K562 (cell line): ENCODE data around the gene MADD. TPM values are rescaled to one million over a fixed set of nuclear protein-coding genes. Genes with fewer than 3 reads are reported as not detected.

ENCODE experiments used
- CBX1 ChIP-seq: sonication (generic); IDR thresholded peaks from 2 replicates; pipeline ENCODE4 v1.6.1; 2016; ENCODE audit warnings: antibody characterized with exemption, low read depth, mild to moderate bottlenecking
- EP400 ChIP-seq: fragments of 450-650 bp; IDR thresholded peaks from 2 replicates; pipeline ENCODE4 v1.6.1; 2017; ENCODE audit warnings: antibody characterized with exemption, mild to moderate bottlenecking, moderate library complexity
- ETV1 ChIP-seq: fragments of 450-650 bp; conservative IDR thresholded peaks from 2 replicates; pipeline ENCODE4 v1.6.1; 2016; ENCODE audit warnings: missing genetic modification characterization, control low read depth, low read depth, missing compliant biosample characterization
- HMG20B ChIP-seq: fragments of 250-450 bp; sonication (Bioruptor Pico); IDR thresholded peaks from 2 replicates; pipeline ENCODE4 v1.5.0; 2021; ENCODE audit warnings: mild to moderate bottlenecking
- HMGN3 ChIP-seq: IDR thresholded peaks from 2 replicates; pipeline ENCODE4 v1.6.1; 2011; ENCODE audit warnings: borderline replicate concordance, low read depth, mild to moderate bottlenecking, mixed read lengths, low read length; ENCODE audit not compliant: insufficient read length; ENCODE audit errors: extremely low read depth
- LARP7 ChIP-seq: fragments of 450-650 bp; IDR thresholded peaks from 2 replicates; pipeline ENCODE4 v1.6.1; 2016
- NCOA1 ChIP-seq: fragments of 450-650 bp; IDR thresholded peaks from 2 replicates; pipeline ENCODE4 v1.6.1; 2016; ENCODE audit warnings: low read depth
- NUFIP1 ChIP-seq: fragments of 450-650 bp; IDR thresholded peaks from 2 replicates; pipeline ENCODE4 v1.6.1; 2018; ENCODE audit not compliant: partially characterized antibody
- PHB ChIP-seq: fragments of 250-450 bp; sonication (Bioruptor Pico); IDR thresholded peaks from 2 replicates; pipeline ENCODE4 v1.5.0; 2021
- PYGO2 ChIP-seq: fragments of 450-650 bp; IDR thresholded peaks from 2 replicates; pipeline ENCODE4 v1.6.1; 2016; ENCODE audit warnings: mild to moderate bottlenecking, missing genetic modification characterization, moderate library complexity, missing compliant biosample characterization
- RHOXF2B ChIP-seq: fragments of 250-450 bp; sonication (Bioruptor Pico); conservative IDR thresholded peaks from 2 replicates; pipeline ENCODE4 v1.5.1; 2021
- SIRT6 ChIP-seq: IDR thresholded peaks from one replicate; pipeline ENCODE4 v1.6.1; 2012; ENCODE audit warnings: low read depth, mild to moderate bottlenecking, control low read depth, inconsistent platforms, low read length, moderate library complexity
- TEAD2 ChIP-seq: fragments of 450-650 bp; IDR thresholded peaks from 2 replicates; pipeline ENCODE4 v1.6.1; 2016; ENCODE audit warnings: missing genetic modification characterization, control low read depth, missing compliant biosample characterization
- ZNF121 ChIP-seq: sonication (generic); formaldehyde crosslinking; conservative IDR thresholded peaks from 2 replicates; pipeline ENCODE4 v1.8.0; 2022; ENCODE audit warnings: missing genetic modification reagents
- ZNF184 ChIP-seq: sonication (generic); formaldehyde crosslinking; IDR thresholded peaks from 2 replicates; pipeline ENCODE4 v1.5.0; 2020; ENCODE audit warnings: missing genetic modification reagents
- ZNF696 ChIP-seq: fragments of 250-450 bp; sonication (Bioruptor Pico); conservative IDR thresholded peaks from 2 replicates; pipeline ENCODE4 v1.4.0; 2020; ENCODE audit warnings: mild to moderate bottlenecking, moderate library complexity
- ZNF79 ChIP-seq: fragments of 250-450 bp; sonication (Bioruptor Pico); IDR thresholded peaks from 2 replicates; pipeline ENCODE4 v1.4.0; 2020; ENCODE audit warnings: low read depth, mild to moderate bottlenecking, moderate library complexity
- polyA plus RNA-seq, 8 experiments: library from polyadenylated mRNA; depleted of rRNA in 4 of 8; stranded (reverse) in 5 of 8; unstranded in 3 of 8; fragments of >200 nt; fragmentation: Nextera tagmentation in 2 of 8; fragmentation: Illumina TruSeq in 1 of 8; extraction: Ambion mirVana in 2 of 8; extraction: Trizol in 1 of 8; gene quantifications; 2 replicates each; pipeline versions ENCODE4 v1.2.1 to v1.2.3, GENCODE V29; 2011 to 2014; ENCODE audit warnings: inconsistent platforms in 1 of 8, missing spikeins in 1 of 8
- total RNA-seq, 7 experiments: library from RNA; depleted of rRNA in 6 of 7; stranded (reverse); fragments of >200 nt in 6 of 7; fragmentation: Illumina TruSeq in 2 of 7; extraction: Trizol in 2 of 7; gene quantifications; 2 replicates each; pipeline versions ENCODE4 v1.2.1 to v1.2.3, GENCODE V29; 2011 to 2021; ENCODE audit warnings: low replicate concordance in 1 of 7
- TF ChIP-seq, protein P1 (sequence below), 2 experiments: fragments of 450-650 bp in 1 of 2; sonication (generic) in 1 of 2; formaldehyde crosslinking in 1 of 2; IDR thresholded peaks in 1 of 2; conservative IDR thresholded peaks in 1 of 2; 2 replicates each; pipeline versions ENCODE4 v1.6.1 to v1.8.1; 2016 to 2023; ENCODE audit warnings: mild to moderate bottlenecking in 2 of 2, moderate library complexity in 2 of 2, inconsistent platforms in 1 of 2, missing genetic modification reagents in 1 of 2
- TF ChIP-seq, protein P2 (sequence below): sonication (generic); formaldehyde crosslinking; IDR thresholded peaks from 2 replicates; pipeline ENCODE4 v1.8.1; 2023; ENCODE audit warnings: mild to moderate bottlenecking, missing genetic modification reagents, moderate library complexity
- TF ChIP-seq, protein P3 (sequence below): sonication (generic); formaldehyde crosslinking; IDR thresholded peaks from 2 replicates; pipeline ENCODE4 v1.8.0; 2022; ENCODE audit warnings: missing genetic modification reagents, mild to moderate bottlenecking, borderline replicate concordance

Gene MADD
- total and polyA plus RNA-seq, 9 of the 15 experiments (the other 6 are each of a cell fraction or from before 2014, with no cell fraction given) = 0.68 to 57.6 (median 33.6) TPM

DNA sequence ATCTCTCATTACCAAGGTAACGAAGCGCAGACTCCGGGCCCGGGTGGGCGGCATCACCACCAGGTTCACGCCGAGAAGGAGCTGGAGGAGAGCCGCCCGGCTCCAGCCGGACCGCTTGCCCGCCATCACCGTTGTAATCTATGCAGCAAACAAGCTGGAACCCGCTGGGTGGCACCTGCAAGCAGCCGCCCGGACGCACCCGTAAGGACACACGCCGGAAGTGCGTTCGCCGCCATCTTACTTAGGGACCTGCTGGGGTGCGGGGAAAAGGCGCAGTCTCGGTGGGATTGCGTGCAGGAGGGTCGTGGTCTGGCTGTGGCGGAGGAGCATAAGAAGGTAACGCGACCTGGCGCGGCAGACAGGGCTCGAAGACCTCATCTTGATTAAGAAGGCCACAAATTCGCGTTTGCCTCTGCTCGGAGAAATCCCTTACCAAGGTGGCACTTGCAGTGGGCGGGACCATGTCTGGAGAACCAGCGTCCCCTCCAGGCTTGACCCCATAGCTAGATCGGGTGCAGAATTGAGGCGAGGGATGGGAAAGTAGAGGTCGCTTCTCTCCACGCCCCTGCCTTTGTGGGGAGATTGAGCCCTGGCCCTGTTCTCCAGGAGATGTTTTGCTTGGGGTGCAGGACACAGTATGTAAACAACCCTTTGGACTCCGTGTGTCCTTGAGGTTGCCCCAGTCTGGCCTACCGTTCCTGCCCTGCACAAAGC lies 21.1 kb upstream of the MADD start, which contains the start of gene ACP2 (continued):
- TF ChIP-seq, protein P1, sequence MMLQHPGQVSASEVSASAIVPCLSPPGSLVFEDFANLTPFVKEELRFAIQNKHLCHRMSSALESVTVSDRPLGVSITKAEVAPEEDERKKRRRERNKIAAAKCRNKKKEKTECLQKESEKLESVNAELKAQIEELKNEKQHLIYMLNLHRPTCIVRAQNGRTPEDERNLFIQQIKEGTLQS (IDR thresholded peaks at IDR 0.05) = peak; percentile 22; the same call in 1 of the 2 replicates
- TF ChIP-seq, protein P1 (CRISPR knock-in tag; conservative IDR thresholded peaks at IDR 0.05) = 0 out of 2 replicates have a peak, but pooled peaks have one; percentile 79
- peak; percentile 93 for TF ChIP-seq EP400
- peak; percentile 61 for TF ChIP-seq HMGN3
- no peak for TF ChIP-seq PYGO2 (tag)
- TF ChIP-seq, protein P2, sequence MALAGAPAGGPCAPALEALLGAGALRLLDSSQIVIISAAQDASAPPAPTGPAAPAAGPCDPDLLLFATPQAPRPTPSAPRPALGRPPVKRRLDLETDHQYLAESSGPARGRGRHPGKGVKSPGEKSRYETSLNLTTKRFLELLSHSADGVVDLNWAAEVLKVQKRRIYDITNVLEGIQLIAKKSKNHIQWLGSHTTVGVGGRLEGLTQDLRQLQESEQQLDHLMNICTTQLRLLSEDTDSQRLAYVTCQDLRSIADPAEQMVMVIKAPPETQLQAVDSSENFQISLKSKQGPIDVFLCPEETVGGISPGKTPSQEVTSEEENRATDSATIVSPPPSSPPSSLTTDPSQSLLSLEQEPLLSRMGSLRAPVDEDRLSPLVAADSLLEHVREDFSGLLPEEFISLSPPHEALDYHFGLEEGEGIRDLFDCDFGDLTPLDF = peak; percentile 61; the same call in 1 of the 2 replicates
- no peak for TF ChIP-seq ZNF121 (CRISPR knock-in tag)
- peak; percentile 68 for TF ChIP-seq ETV1
- TF ChIP-seq CBX1 = peak; percentile 64; the same call in 1 of the 2 replicates
- no peak for TF ChIP-seq ZNF696 (CRISPR knock-in tag)
- no peak for TF ChIP-seq TEAD2 (tag)
- TF ChIP-seq ZNF79 (CRISPR knock-in tag) = no peak
- TF ChIP-seq, protein P3, sequence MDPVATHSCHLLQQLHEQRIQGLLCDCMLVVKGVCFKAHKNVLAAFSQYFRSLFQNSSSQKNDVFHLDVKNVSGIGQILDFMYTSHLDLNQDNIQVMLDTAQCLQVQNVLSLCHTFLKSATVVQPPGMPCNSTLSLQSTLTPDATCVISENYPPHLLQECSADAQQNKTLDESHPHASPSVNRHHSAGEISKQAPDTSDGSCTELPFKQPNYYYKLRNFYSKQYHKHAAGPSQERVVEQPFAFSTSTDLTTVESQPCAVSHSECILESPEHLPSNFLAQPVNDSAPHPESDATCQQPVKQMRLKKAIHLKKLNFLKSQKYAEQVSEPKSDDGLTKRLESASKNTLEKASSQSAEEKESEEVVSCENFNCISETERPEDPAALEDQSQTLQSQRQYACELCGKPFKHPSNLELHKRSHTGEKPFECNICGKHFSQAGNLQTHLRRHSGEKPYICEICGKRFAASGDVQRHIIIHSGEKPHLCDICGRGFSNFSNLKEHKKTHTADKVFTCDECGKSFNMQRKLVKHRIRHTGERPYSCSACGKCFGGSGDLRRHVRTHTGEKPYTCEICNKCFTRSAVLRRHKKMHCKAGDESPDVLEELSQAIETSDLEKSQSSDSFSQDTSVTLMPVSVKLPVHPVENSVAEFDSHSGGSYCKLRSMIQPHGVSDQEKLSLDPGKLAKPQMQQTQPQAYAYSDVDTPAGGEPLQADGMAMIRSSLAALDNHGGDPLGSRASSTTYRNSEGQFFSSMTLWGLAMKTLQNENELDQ = no peak
- TF ChIP-seq NUFIP1 = no peak
- TF ChIP-seq SIRT6 = no peak
- TF ChIP-seq RHOXF2B = no peak
- no peak; the same call in none of the 2 replicates for TF ChIP-seq LARP7
- TF ChIP-seq PHB (CRISPR knock-in tag) = peak; percentile 82; the same call in 1 of the 2 replicates
- TF ChIP-seq HMG20B (CRISPR knock-in tag) = no peak; the same call in 1 of the 2 replicates
- peak; percentile 98 for TF ChIP-seq NCOA1
- no peak for TF ChIP-seq ZNF184
